Tibial nerve (tissue), 4 donors: ENCODE data around the gene INAFM1. TPM values are rescaled to one million over a fixed set of nuclear protein-coding genes. Genes with fewer than 3 reads are reported as not detected.

Experiments used
- DNase-seq, 2 donors: peaks; one replicate each; pipeline ENCODE4 v3.0.0-alpha.2; 2019; ENCODE audit warnings: low spot score in 2 of 2
- H3K27ac ChIP-seq, 4 donors: fragments of 200-600 bp; sonication (generic) in 3 of 4; one replicate each; pipeline ENCODE4 v1.5.1; 2017 to 2019; ENCODE audit warnings: mild to moderate bottlenecking in 1 of 4
- H3K27me3 ChIP-seq, 2 donors: fragments of 200-600 bp; sonication (generic) in 1 of 2; one replicate each; pipeline versions ENCODE4 v1.5.1 to v1.6.0; 2017 to 2019
- H3K36me3 ChIP-seq, 3 donors: fragments of 200-600 bp; sonication (generic); one replicate each; pipeline ENCODE4 v1.5.1; 2018 to 2019
- H3K4me1 ChIP-seq, 4 donors: fragments of 200-600 bp; sonication (generic) in 3 of 4; one replicate each; pipeline ENCODE4 v1.5.1; 2017 to 2019
- H3K4me3 ChIP-seq, 4 donors: fragments of 200-600 bp; sonication (generic) in 3 of 4; one replicate each; pipeline ENCODE4 v1.5.1; 2017 to 2019; ENCODE audit warnings: mild to moderate bottlenecking in 1 of 4, moderate library complexity in 1 of 4
- H3K9me3 ChIP-seq, 4 donors: fragments of 200-600 bp; sonication (generic) in 3 of 4; one replicate each; pipeline ENCODE4 v1.5.1; 2017 to 2019
- EP300 ChIP-seq, 2 donors: sonication (generic); formaldehyde crosslinking; IDR thresholded peaks; one replicate each; pipeline ENCODE4 v1.6.1; 2017; ENCODE audit warnings: antibody characterized with exemption in 2 of 2, mild to moderate bottlenecking in 1 of 2
- POLR2A ChIP-seq, 2 donors: fragments of 450-650 bp; IDR thresholded peaks; one replicate each; pipeline ENCODE4 v1.6.1; 2017; ENCODE audit warnings: antibody characterized with exemption in 2 of 2, mild to moderate bottlenecking in 2 of 2, moderate library complexity in 2 of 2
- WGBS, 2 donors: methylation state at CpG; one replicate each; pipeline ENCODE4 v1.1.5; 2018; 5-methylcytosine and 5-hydroxymethylcytosine counted together
- total RNA-seq, 4 donors: library from RNA; depleted of rRNA; stranded (reverse); fragments of >200 nt; gene quantifications; one replicate each; pipeline ENCODE4 v1.1.0, GENCODE V29; 2016
- TF ChIP-seq, protein P1 (sequence below), 5 experiments: fragments of 200-600 bp in 3 of 5; fragments of 450-650 bp in 2 of 5; sonication (generic) in 3 of 5; IDR thresholded peaks; one replicate each; pipeline ENCODE4 v1.5.1; 2016 to 2019; ENCODE audit warnings: antibody characterized with exemption in 5 of 5, mild to moderate bottlenecking in 3 of 5, moderate library complexity in 2 of 5

Gene INAFM1
- total RNA-seq, 4 donors from 2014 or later = 9.6 to 33.9 (median 25.4) TPM

DNA sequence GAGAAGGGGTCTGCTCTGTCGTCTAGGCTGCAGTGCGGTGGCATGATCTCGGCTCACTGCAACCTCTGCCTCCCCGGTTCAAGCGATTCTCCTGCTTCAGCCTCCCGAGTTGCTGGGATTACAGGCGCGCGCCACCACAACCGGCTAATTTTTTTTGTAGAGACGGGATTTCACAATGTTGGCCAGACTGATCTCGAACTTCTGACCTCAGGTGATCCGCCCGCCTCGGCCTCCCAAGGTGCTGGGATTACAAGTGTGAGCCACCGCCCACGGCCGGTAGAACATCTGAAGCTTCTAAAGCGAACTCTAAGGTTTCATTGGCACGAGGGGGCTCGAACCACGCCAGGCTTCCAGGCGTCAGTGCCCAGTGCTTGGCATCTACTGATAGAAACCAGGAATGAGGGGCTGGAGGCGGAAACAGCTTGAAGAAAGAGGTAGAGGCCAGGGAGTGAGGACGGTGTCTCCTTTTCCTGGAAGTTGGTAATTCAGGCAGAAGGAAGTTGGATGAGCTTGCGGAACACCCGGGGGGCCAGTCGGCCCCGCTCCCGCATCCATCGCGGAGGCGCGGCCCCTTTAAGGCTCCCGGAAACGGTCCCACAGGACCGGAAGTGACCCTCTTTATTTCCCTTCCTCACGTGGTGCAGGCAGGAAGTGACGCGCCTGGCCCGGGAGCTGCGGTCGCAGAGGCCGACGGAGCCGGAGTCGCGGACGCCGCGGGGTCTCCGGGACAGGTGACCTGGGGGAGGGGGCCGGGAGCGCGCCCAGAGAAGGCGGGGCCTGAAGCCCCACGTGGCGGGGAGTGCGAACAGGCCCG, 18.6 kb upstream of the INAFM1 start, which contains the start of gene CCDC9:
Gene CCDC9, plus strand, starts transcription at position 647 of the 814 bp plus-strand sequence. CDS start 1,876 bp downstream, outside the sequence.
- Histone ChIP-seq H3K27ac (peak within 1 kb of the TSS; percentile 77 to 98 (median 90)), H3K9me3 (no peaks in the 10 kb centered on the region), H3K36me3 (peaks cover 0 to 30% (median 16%) of the 10 kb centered on the region in 3 donors), H3K4me3 (peak within 1 kb of the TSS; percentile 45 to 78 (median 64)), H3K4me1 (peaks cover 0 to 44% (median 20%) of the 10 kb centered on the region in 4 donors), H3K27me3 (no peaks in the 10 kb centered on the region)
- WGBS, 2 donors = 20% methylated on average over 55 to 59 of the region's 60 CpGs
- TF ChIP-seq EP300 (IDR thresholded peaks at IDR 0.05) (peak; percentile 97 to 98), POLR2A (IDR thresholded peaks at IDR 0.05) (peak; percentile 81 to 86)
- TF ChIP-seq, protein P1, sequence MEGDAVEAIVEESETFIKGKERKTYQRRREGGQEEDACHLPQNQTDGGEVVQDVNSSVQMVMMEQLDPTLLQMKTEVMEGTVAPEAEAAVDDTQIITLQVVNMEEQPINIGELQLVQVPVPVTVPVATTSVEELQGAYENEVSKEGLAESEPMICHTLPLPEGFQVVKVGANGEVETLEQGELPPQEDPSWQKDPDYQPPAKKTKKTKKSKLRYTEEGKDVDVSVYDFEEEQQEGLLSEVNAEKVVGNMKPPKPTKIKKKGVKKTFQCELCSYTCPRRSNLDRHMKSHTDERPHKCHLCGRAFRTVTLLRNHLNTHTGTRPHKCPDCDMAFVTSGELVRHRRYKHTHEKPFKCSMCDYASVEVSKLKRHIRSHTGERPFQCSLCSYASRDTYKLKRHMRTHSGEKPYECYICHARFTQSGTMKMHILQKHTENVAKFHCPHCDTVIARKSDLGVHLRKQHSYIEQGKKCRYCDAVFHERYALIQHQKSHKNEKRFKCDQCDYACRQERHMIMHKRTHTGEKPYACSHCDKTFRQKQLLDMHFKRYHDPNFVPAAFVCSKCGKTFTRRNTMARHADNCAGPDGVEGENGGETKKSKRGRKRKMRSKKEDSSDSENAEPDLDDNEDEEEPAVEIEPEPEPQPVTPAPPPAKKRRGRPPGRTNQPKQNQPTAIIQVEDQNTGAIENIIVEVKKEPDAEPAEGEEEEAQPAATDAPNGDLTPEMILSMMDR (IDR thresholded peaks at IDR 0.05) = peak in 2 of 5 experiments; percentile 42 to 50
- peak; percentile 92 to 94 for DNase-seq

GRCh38 chr19:47256693-47257410, 17.8 kb upstream of the INAFM1 start:
- no peak for TF ChIP-seq POLR2A (IDR thresholded peaks at IDR 0.05)
- TF ChIP-seq EP300 (IDR thresholded peaks at IDR 0.05) = peak in 1 of 2 donors; percentile 76
- Histone ChIP-seq H3K27me3 (no peaks in the 10 kb centered on the region), H3K4me3 (peak overlapping the region; percentile 42 to 78 (median 57)), H3K36me3 (peaks cover 0 to 37% (median 16%) of the 10 kb centered on the region in 3 donors), H3K27ac (peak overlapping the region; percentile 77 to 98 (median 90)), H3K9me3 (no peaks in the 10 kb centered on the region), H3K4me1 (peaks cover 0 to 43% (median 20%) of the 10 kb centered on the region in 4 donors)
- WGBS, 2 donors = 1% methylated on average over 39 to 46 of the region's 52 CpGs
- peak; percentile 100 for DNase-seq

DNA sequence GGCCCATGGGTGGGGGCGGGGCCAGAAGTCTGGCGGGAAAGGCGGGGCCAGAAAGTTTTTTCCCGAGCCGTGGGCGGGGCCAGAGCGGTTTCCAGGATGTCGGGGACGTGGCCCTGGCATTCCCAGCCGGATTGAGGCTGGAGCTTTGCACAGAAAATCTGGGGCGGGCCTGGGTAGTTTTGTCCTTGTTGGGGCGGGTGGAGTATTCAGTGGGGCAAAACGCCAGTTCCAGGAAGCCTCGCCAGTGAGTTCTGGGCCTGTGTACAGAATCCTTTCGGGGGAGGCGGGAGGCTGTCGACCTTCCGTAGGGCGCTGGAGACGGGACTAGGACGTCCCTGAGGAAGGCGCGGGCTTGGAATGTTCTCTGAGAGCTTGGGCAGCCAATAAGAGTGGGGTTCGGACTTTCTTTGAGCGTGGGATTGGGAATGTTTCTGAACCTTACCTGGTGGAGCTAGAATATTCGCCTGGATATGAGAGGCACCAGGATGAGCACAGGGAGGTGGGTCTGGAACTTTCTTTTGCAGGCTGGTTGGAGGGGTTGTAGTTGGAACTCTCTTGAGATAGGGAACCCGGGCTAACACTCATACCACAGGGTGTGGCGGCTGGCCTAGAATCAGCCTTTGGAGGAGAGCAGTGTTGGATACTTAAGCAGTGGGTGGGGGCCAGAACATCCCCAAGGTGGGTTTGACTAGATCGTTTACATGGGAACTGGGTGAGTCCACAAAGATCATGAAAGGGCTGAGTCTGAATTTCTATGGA, 17.1 kb upstream of the INAFM1 start:
- no peaks in the 10 kb centered on the region for H3K9me3 ChIP-seq
- no peaks in the 10 kb centered on the region for H3K27me3 ChIP-seq
- peaks cover 0 to 44% (median 16%) of the 10 kb centered on the region in 3 donors for H3K36me3 ChIP-seq
- WGBS, 2 donors = 1 to 3% methylated on average over 28 to 29 of the region's 29 CpGs
- peak overlapping the region; percentile 77 to 98 (median 90) for H3K27ac ChIP-seq
- H3K4me1 ChIP-seq = peaks cover 0 to 43% (median 20%) of the 10 kb centered on the region in 4 donors
- TF ChIP-seq, protein P1 (IDR thresholded peaks at IDR 0.05) = peak in 1 of 5 experiments; percentile 22
- TF ChIP-seq EP300 (IDR thresholded peaks at IDR 0.05) (peak in 1 of 2 donors; percentile 85), POLR2A (IDR thresholded peaks at IDR 0.05) (peak; percentile 36 to 66)
- no peak for DNase-seq
- peak overlapping the region; percentile 23 to 78 (median 64) for H3K4me3 ChIP-seq

DNA sequence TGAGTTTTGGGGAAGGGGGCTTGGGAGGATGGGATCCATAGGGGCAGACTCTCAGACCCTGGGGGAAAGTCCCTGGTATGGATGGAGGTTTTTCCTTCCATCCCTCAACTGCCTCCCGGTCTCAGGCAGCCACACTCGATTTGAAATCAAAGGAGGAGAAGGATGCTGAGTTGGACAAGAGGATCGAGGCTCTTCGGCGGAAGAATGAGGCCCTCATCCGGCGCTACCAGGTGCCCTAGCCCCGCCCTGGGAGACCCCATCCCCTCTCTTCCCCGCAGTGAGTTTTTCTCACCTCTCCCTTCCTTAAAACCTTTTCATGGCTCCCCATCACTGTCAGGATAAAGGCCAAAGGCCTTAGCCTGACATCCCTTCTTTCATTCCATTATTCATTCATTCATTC, 16.3 kb upstream of the INAFM1 start:
- Histone ChIP-seq H3K9me3 (no peaks in the 10 kb centered on the region), H3K27ac (peak overlapping the region; percentile 77 to 98 (median 90)), H3K36me3 (peaks cover 0 to 52% (median 16%) of the 10 kb centered on the region in 3 donors), H3K4me3 (peak overlapping the region in 2 of 4 donors; percentile 69 to 78), H3K4me1 (peaks cover 0 to 43% (median 20%) of the 10 kb centered on the region in 4 donors), H3K27me3 (no peaks in the 10 kb centered on the region)
- WGBS, 2 donors = 82 to 83% methylated on average over 9 of the region's 9 CpGs
- DNase-seq = no peak
- TF ChIP-seq EP300 (IDR thresholded peaks at IDR 0.05) = no peak
- TF ChIP-seq, protein P1 (IDR thresholded peaks at IDR 0.05) = no peak
- TF ChIP-seq POLR2A (IDR thresholded peaks at IDR 0.05) = no peak
